GM21360 (cell line): Measurements from ENCODE around the gene CELA3A.
"Not testable (repeated sequence)": the region's sequence is repeated elsewhere in the genome, so short reads cannot be mapped to it uniquely, and the experiment has no call there.

Experiments
- ATAC-seq: cut with Tn5 transposase; IDR thresholded peaks from one replicate; pipeline ENCODE4 v1.9.1; 2021; ENCODE audit warnings: mild to moderate bottlenecking, moderate library complexity; ENCODE audit not compliant: unreplicated experiment

Gene CELA3A, protein sequence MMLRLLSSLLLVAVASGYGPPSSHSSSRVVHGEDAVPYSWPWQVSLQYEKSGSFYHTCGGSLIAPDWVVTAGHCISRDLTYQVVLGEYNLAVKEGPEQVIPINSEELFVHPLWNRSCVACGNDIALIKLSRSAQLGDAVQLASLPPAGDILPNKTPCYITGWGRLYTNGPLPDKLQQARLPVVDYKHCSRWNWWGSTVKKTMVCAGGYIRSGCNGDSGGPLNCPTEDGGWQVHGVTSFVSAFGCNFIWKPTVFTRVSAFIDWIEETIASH

DNA sequence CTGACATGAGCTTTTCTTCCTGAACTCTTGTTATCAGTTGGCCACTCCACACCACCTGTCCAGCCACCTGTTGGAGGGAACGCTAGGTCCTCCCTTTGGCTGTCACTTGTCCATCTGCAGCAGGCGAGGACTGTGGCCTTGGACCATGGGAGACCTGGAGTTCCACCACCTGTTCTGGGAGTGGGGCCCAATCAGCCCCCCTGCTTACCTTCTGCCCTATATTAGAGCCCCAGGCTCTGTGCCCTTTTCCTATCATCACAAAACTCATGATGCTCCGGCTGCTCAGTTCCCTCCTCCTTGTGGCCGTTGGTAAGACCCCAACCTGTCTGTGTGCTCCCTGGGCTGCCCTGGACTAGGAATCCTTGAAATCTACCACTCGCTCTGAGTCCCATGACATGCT, at the start of gene CELA3A:
TSS of gene CELA3A (plus strand) at position 249 of the 400 bp plus-strand sequence. CDS start at position 267, 18 bp downstream.
- no peak for ATAC-seq

- no peak for ATAC-seq
Observed at GRCh38 chr1:21952786-21953520, 48.5 kb upstream of the CELA3A start.

GRCh38 chr1:21955058-21955457, 46.4 kb upstream of the CELA3A start:
- ATAC-seq, result no peak

DNA sequence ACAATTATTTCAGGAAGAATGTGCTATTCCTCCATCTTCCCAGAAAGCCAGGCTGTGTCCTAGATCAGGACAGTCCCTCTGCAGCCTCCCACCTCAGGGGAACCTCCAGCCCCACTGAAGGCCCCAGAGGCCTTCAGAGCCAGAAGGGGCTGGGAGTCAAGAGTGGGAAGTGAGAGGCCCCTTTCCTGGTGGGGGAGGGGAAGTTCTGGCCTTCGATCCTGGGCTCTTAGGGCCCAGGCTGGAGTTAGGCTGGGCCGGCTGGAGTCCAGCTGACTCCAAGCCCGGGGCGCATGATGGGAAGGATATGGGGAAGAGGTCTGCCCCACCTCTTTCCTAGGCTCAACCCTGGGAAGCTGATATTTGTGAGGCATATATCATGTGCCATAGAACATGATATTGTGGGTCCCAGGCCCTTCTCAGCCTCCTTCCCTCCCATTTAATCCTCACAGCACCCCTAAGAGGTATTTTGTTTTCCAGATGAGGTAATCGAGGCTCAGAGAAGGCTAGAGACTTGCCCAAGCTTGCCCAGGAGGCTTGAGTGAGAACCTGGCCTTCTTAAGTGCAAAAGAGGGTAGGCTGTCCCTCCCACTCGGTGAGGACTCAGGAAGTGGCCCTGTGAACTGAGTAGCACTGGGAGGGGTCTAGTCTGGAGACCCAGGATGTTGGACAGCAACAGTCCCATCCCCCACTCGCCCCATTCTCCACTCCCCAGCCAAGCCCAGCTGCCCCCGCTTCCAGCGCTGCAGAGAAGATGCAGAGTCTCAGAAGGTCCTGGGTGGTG, 45.8 kb upstream of the CELA3A start:
- ATAC-seq, result no peak

- no peak for ATAC-seq
Observed at GRCh38 chr1:21956720-21957552, 44.5 kb upstream of the CELA3A start.

- ATAC-seq, result no peak
Observed at GRCh38 chr1:21961337-21961736, 40.1 kb upstream of the CELA3A start.

DNA sequence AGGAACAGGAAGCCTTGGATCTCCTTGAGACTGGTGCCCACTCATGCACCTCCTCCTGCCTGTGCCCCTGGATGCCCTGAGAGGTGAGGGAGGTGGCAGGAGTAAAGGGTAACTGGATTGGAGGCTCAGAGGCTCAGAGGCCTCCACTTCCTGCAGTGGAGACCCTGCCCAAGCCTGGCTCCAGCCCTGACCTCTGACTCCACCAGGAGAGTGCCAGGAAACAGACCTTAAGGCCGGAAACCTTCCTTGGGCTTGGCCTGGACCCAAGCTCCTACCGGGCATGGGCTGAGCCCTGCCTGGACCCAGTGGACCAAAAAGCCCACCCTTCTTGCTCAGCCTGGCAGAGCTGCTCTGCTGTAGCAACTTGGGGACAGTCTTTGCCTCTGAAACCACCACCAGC, 39.7 kb upstream of the CELA3A start:
- ATAC-seq, result no peak

- peak; percentile 52 for ATAC-seq
Observed at GRCh38 chr1:21963477-21964217, 37.8 kb upstream of the CELA3A start.

- no peak for ATAC-seq
Observed at GRCh38 chr1:21966247-21967000, 35.0 kb upstream of the CELA3A start.

DNA sequence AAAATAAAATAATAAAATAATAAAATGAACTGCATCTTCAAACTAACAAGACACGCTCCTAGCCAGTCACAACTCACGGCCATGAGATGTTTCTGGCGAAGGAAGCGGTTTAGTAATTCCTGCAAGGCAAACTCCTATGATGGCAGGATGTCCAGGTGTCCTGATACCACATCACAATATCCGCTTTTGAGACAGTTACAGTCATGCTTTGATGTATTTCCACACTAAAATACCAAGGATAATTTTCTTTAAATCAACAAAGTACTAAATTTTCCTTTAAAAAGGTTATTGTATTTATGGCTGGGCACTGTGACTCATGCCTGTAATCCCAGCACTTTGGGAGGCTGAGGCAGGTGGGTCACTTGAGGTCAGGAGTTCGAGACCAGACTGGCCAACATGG, 34.2 kb upstream of the CELA3A start:
- ATAC-seq, result not testable (repeated sequence)

GRCh38 chr1:21969066-21969465, 32.4 kb upstream of the CELA3A start:
- ATAC-seq, result not testable (repeated sequence)

DNA sequence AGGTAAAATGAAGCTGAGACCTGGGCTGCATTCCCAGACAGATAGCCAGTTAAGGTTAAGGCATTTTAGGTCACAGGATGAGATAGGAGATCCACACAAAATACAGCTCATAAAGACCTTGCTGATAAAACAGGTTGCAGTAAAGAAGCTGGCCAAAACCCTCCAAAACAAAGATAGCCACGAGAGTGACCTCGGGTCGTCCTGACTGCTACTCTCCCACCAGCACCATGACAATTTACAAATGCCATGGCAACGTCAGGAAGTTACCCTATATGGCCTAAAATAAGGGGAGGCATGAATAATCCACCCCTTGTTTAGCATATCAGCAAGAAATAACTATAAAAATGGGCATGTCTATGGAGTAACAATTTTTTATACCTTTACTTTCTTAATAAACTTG, 30.9 kb upstream of the CELA3A start:
- ATAC-seq, result not testable (repeated sequence)

DNA sequence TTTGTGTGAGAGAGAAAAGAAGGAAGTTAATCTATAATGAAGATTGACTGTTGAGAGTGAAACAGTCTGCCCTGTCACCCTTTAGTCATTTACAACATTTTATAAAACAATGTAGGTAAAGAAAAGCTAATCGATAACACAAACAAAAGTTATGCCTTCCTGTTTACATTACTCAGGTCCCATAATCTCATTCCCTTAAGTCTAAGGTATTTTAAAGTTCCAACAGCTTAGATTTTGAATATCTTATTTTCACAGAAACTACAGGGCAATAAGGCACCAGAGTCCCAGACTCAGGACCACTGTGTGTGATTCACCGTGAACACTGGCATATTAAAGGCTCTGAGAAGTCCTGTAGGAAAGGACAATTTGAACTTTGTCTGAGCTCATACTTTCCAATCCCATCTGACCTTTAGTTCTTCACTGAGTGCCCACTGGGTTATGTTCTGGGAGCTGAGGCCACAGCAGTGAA, 28.4 kb upstream of the CELA3A start:
- not testable (repeated sequence) for ATAC-seq

GRCh38 chr1:21973948-21974347, 27.5 kb upstream of the CELA3A start:
- ATAC-seq, result not testable (repeated sequence)

- not testable (repeated sequence) for ATAC-seq
Observed at GRCh38 chr1:21974699-21975098, 26.8 kb upstream of the CELA3A start.

DNA sequence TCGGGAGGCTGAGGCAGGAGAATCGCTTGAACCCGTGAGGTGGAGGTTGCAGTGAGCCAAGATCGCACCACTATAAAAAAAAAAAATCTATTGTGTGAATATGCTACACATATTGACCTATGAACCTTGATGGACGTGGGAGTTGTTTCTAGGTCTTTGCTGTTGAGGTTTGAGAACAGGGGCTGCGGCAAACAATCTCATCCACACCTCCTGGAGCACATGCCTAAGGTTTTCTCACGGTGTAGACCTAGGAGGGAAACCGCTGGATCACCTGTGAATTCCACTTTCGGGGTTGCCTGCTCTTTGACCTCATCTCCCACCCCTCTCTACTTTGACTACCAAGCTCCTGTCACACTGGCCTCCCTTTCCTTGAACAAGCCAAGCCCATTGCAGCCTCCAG, 26.2 kb upstream of the CELA3A start:
- ATAC-seq, result not testable (repeated sequence)

DNA sequence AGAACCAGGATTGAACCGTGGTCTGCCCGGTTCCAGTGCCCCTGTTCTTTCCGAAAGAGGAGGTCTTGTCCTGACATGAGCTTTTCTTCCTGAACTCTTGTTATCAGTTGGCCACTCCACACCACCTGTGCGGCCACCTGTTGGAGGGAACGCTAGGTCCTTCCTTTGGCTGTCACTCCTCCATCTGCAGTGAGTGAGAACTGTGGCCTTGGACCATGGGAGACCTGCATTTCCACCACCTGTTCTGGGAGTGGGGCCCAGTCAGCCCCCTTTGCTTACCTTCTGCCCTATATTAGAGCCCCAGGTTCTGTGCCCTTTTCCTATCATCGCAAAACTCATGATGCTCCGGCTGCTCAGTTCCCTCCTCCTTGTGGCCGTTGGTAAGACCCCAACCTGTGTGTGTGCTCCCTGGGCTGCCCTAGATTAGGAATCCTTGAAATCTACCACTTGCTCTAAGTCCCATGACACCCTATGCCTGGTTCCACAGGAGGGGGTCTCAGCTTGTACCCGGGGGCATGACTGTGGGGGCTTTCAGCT, 24.7 kb upstream of the CELA3A start, which contains the start of gene CELA3B:
TSS of gene CELA3B (plus strand) at position 320 of the 537 bp plus-strand sequence. CDS start at position 338, 18 bp downstream.
- ATAC-seq, result not testable (repeated sequence)

DNA sequence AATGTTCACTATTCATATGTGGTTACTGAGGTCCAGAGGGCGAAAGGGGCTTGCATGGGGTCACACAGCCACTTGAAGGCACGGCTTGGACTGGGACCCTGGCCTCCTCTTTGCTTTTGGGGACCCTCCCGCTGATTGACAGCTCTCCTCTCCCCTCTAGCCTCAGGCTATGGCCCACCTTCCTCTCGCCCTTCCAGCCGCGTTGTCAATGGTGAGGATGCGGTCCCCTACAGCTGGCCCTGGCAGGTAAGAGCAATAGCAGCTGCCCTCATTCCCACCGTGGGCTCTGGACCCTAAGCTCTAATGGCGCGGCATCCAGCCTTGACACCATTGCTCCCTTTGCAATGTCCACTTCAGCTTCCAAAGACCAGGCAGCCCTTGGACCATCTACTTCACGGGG, 23.2 kb upstream of the CELA3A start:
- ATAC-seq, result not testable (repeated sequence)
